Thymus (tissue), 11 donors: ENCODE data around the gene RETNLB. TPM values are rescaled to one million over a fixed set of nuclear protein-coding genes. Genes with fewer than 3 reads are reported as not detected.

ENCODE experiments used
- DNase-seq, 9 donors: peaks; one replicate each; pipeline ENCODE4 v3.0.0-alpha.2; 2013; ENCODE audit warnings: low spot score in 9 of 9, low read depth in 6 of 9, missing footprints in 1 of 9
- H3K27ac ChIP-seq, 2 donors: one replicate each; pipeline ENCODE4 v1.5.1; 2013; ENCODE audit warnings: control low read depth in 1 of 2, low read depth in 1 of 2, low read length in 1 of 2, mild to moderate bottlenecking in 1 of 2, moderate library complexity in 1 of 2
- H3K27me3 ChIP-seq, 2 donors: one replicate each; pipeline ENCODE4 v1.5.1; 2013; ENCODE audit warnings: low read length in 1 of 2; ENCODE audit not compliant: control insufficient read depth in 2 of 2, insufficient read depth in 1 of 2
- H3K36me3 ChIP-seq, 2 donors: one replicate each; pipeline ENCODE4 v1.5.1; 2013; ENCODE audit warnings: low read length in 1 of 2, mild to moderate bottlenecking in 1 of 2, moderate library complexity in 1 of 2; ENCODE audit not compliant: control insufficient read depth in 2 of 2, insufficient read depth in 2 of 2
- H3K4me1 ChIP-seq, 2 donors: one replicate each; pipeline ENCODE4 v1.5.1; 2013; ENCODE audit warnings: low read length in 2 of 2; ENCODE audit not compliant: control insufficient read depth in 2 of 2, insufficient read depth in 2 of 2
- H3K4me3 ChIP-seq, 2 donors: one replicate each; pipeline ENCODE4 v1.5.1; 2013; ENCODE audit warnings: low read length in 2 of 2, control low read depth in 1 of 2, mild to moderate bottlenecking in 1 of 2
- H3K9me3 ChIP-seq, 2 donors: one replicate each; pipeline ENCODE4 v1.5.1; 2013; ENCODE audit warnings: low read length in 1 of 2, mild to moderate bottlenecking in 1 of 2; ENCODE audit not compliant: control insufficient read depth in 2 of 2, insufficient read depth in 1 of 2
- WGBS: extraction: QIAGEN DNeasy Blood & Tissue Kit; methylation state at CpG from one replicate; pipeline ENCODE4 v1.1.7; 2013; 5-methylcytosine and 5-hydroxymethylcytosine counted together
- polyA plus RNA-seq: library from polyadenylated mRNA; stranded (reverse); fragments of 200-250 nt; gene quantifications from one replicate; pipeline ENCODE4 v1.2.3, GENCODE V29; 2013
- total RNA-seq: library from RNA; stranded (reverse); fragments of 120-200 nt; gene quantifications from one replicate; pipeline ENCODE4 v1.2.4, GENCODE V29; 2013
- donor health status: healthy.

RETNLB gene
- total and polyA plus RNA-seq, 2 donors = 0.09 TPM; not detected in 1

DNA sequence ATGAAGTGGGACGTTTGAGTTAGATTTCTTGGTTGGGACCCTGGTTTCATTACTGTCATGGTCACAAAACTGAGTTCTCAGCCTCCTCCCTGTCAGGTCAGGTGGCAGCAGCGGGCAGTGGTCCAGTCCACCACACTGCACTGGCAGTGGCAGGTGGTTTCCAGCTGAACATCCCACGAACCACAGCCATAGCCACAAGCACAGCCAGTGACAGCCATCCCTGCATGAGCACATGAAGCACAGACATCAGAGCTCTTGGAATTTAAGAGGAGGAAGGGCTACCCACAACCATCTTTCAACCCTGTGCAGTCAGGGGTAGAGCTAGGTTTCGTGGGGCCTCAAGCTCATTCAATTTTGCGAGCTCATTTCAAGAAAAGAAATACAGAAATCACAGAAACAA is 1.5 kb downstream of the RETNLB start:
- Histone ChIP-seq H3K9me3 (peaks cover 0 to 8% of the 10 kb centered on the region in 2 donors), H3K27me3 (no peaks in the 10 kb centered on the region), H3K27ac (no peak overlapping the region), H3K4me3 (no peak overlapping the region), H3K4me1 (peaks cover 35 to 36% of the 10 kb centered on the region in 2 donors), H3K36me3 (no peaks in the 10 kb centered on the region)
- WGBS = 37% methylated on average over 5 of the region's 5 CpGs
- DNase-seq = no peak

DNA sequence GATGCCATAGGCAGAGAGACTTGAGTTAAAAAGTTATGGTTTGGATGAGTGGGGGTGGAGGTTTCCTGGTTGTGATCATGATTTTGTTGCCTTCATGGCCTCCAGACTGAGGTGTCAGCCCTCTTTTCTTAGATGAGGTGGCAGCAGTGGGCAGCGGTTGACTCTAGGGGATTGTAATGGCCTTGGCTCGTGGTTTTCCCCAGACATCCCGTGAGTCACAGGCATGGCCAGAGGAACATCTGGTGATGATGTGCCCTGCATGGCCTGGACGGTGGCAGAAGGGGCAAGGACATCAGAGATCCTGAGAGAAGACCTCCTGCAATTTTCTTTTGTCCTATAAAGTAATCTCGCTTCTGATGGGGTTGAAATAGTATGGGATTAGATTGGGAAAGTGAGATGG is 12.4 kb downstream of the RETNLB start:
- Histone ChIP-seq H3K27me3 (no peaks in the 10 kb centered on the region), H3K4me1 (peaks cover 0 to 3% of the 10 kb centered on the region in 2 donors), H3K4me3 (no peak overlapping the region), H3K36me3 (no peaks in the 10 kb centered on the region), H3K27ac (no peak overlapping the region), H3K9me3 (no peaks in the 10 kb centered on the region)
- WGBS = 95% methylated on average over 5 of the region's 5 CpGs
- DNase-seq = no peak

DNA sequence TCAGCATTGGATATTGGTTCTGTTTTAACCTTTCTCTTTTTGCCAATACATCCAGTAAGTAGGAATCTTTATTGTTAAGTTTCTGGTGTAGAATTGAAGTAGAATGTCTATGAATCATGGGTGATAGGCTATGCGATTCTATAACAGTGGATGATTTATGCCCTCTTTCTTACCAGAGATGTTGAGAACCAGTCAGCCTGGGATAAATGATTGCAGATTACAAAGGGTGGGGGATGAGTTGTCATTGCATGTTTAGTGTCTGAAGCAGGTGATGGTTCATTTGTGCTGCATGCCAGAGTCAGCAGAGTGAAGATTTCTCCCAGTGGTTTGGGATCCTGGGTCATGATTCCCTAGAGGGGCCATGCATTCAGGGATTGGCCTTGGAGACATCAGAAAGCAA is 14.3 kb downstream of the RETNLB start:
- Histone ChIP-seq H3K9me3 (no peaks in the 10 kb centered on the region), H3K36me3 (no peaks in the 10 kb centered on the region), H3K4me1 (no peaks in the 10 kb centered on the region), H3K4me3 (no peak overlapping the region), H3K27me3 (no peaks in the 10 kb centered on the region), H3K27ac (no peak overlapping the region)
- no peak for DNase-seq
- 95% methylated on average over 1 of the region's 1 CpG for WGBS

DNA sequence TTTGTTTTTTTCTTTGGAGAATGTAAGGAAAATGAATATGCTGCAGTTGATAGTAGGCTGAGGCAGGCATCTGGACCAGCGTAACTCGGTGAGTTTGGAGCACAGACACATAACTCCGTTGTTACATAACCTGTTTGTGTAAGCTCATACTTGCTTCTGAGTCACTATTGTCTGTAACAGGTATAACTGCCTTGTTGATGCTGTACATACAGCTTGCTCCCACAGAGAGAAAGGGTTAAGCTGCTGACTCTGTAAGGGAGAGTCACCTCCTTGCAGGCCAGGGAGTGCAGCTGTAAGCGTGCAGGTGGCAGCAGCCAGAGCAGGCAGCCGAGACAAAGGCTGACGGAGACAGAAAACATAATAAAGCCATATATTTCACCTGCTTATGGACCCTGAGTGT is 20.4 kb downstream of the RETNLB start:
- H3K4me1 ChIP-seq = no peaks in the 10 kb centered on the region
- no peak for DNase-seq
- H3K4me3 ChIP-seq = no peak overlapping the region
- WGBS = 85% methylated on average over 6 of the region's 6 CpGs
- H3K27ac ChIP-seq = no peak overlapping the region
- no peaks in the 10 kb centered on the region for H3K36me3 ChIP-seq
- H3K9me3 ChIP-seq = peaks cover 0 to 4% of the 10 kb centered on the region in 2 donors
- no peaks in the 10 kb centered on the region for H3K27me3 ChIP-seq

DNA sequence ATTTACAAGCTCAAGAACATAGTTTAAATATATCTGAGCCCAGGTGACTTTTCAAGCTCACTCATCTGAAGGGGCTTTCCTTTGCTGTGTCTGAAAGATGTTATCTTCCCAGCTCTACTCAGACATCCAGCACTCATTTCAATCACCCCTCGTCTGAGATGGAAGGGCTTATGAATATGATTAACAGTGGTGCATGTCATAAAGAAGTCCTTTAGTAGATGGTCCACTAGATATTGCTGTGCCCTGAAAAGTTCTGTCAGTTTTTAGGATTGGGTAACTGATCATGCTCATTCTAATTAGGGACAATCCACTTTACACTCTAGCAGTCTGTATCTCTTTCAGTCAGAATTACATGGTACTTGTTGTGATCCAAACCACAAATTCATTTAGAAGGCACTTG is 28.3 kb downstream of the RETNLB start:
- peaks cover 0 to 4% of the 10 kb centered on the region in 2 donors for H3K4me1 ChIP-seq
- no peaks in the 10 kb centered on the region for H3K9me3 ChIP-seq
- 31% methylated on average over 1 of the region's 1 CpG for WGBS
- H3K4me3 ChIP-seq = no peak overlapping the region
- H3K27ac ChIP-seq = no peak overlapping the region
- no peaks in the 10 kb centered on the region for H3K36me3 ChIP-seq
- no peaks in the 10 kb centered on the region for H3K27me3 ChIP-seq
- DNase-seq = peak in 4 of 9 donors; percentile 9 to 45 (median 15)

DNA sequence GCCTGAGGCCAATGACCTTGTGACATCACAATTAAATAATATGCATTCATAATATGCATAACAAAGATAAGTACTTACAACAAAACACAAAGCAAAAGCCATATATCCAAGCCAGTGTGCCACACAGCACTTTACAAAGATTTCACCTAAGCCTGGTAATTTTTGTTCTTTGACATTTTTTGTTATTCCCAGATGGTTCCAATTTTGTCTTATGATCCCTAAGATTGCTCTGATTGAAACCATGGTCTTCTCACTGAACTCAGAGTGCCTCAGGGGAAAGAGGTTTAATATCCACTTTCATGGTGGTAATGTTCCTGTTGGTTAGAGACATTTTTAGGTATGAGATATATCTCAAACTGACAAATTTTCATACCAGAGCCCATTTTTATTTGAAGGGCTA is 29.1 kb downstream of the RETNLB start:
- Histone ChIP-seq H3K4me3 (no peak overlapping the region), H3K36me3 (no peaks in the 10 kb centered on the region), H3K27ac (no peak overlapping the region), H3K27me3 (no peaks in the 10 kb centered on the region), H3K4me1 (peaks cover 0 to 4% of the 10 kb centered on the region in 2 donors), H3K9me3 (no peaks in the 10 kb centered on the region)
- DNase-seq = no peak

DNA sequence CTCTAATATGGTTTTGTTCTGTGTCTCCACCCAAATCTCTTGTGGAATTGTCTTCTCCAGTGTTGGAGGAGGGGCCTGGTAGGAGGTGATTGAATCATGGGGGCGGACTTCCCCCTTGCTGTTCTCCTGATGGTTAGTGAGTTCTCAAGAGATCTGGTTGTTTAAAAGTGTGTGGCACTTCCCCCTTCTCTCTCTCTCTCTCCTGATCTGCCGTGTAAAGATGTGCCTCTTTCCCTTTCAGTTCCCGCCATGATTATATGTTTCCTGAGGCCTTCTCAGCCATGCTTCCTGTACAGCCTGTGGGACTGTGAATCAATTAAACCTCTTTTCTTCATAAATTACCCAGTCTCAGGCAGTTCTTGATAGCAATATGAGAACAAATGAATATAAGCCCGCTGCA is 33.1 kb downstream of the RETNLB start:
- H3K27me3 ChIP-seq = no peaks in the 10 kb centered on the region
- no peak overlapping the region for H3K4me3 ChIP-seq
- DNase-seq = no peak
- no peaks in the 10 kb centered on the region for H3K36me3 ChIP-seq
- WGBS = 88% methylated on average over 4 of the region's 4 CpGs
- no peaks in the 10 kb centered on the region for H3K9me3 ChIP-seq
- peaks cover 0 to 2% of the 10 kb centered on the region in 2 donors for H3K4me1 ChIP-seq
- H3K27ac ChIP-seq = no peak overlapping the region

DNA sequence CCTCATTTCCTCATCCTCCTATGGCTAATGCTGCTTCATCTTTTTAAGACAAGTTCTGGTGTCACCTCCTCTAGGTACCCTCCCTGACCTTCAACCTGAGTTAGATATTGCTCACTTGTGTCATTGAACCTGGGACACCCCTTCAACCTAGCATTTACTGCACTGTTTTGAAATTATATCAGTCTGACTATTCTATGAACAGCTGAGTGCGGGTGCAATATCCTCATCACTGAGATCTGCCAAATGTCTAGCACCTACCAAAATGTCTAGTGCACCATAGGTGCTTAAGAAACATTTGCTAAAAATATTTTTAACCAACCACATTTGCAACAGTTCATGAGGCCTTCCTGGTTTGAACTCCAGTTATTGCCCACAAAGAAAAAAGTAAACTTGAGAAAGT is 34.5 kb downstream of the RETNLB start:
- 44% methylated on average over 1 of the region's 1 CpG for WGBS
- H3K36me3 ChIP-seq = no peaks in the 10 kb centered on the region

DNA sequence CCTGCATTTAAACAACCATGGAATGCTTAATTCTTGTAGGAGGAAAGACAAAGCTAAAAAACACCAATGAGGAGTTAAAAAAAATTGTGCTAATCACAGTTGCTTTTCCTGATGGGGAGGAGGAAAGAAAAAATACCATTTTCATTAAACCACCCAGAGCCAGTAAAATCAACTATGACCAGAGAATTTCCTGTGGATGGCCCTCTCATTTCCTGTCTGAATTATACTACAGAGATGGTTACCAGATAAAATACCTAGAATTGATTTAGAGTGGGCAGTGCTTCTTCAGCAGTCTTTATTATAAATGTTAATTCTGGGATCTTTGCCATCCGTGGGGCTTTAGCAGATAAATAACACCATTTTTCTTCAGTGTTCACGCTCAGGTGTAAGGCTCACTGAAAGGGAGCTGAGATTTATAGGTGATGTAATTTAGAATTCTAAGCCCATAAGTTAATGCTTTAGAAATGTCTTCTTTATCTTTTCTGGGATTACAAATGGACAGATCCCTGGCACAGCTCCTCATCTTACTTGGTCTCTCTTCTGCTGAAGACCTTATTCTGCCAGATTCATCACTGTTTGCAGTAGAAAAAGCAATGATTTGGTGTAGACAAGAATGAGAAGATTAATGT is 37.9 kb downstream of the RETNLB start:
- H3K9me3 ChIP-seq = no peaks in the 10 kb centered on the region
- H3K27me3 ChIP-seq = no peaks in the 10 kb centered on the region
- DNase-seq = no peak
- H3K27ac ChIP-seq = no peak overlapping the region
- no peaks in the 10 kb centered on the region for H3K36me3 ChIP-seq
- 94% methylated on average over 2 of the region's 2 CpGs for WGBS
- H3K4me1 ChIP-seq = no peaks in the 10 kb centered on the region
- H3K4me3 ChIP-seq = no peak overlapping the region

More for the DNA sequence above, 34.5 kb downstream of the RETNLB start:
- no peak for DNase-seq
- H3K4me3 ChIP-seq = no peak overlapping the region
- H3K27ac ChIP-seq = no peak overlapping the region
- no peaks in the 10 kb centered on the region for H3K4me1 ChIP-seq
- no peaks in the 10 kb centered on the region for H3K27me3 ChIP-seq
- H3K9me3 ChIP-seq = no peaks in the 10 kb centered on the region
